ENCODE results near the gene CCDC178. TPM values are rescaled to one million over a fixed set of nuclear protein-coding genes. Genes with fewer than 3 reads are reported as not detected.
A peak's percentile ranks its signal among the peaks of the same experiment; 100 is the strongest.

Gene CCDC178
- total and polyA plus RNA-seq, 2 experiments from 2014 or later: not detected

GRCh38 chr18:33212363-33212762, 228.2 kb downstream of the CCDC178 start:
- no peaks in the 10 kb centered on the region for H3K4me1 ChIP-seq (ENCODE audit: insufficient read depth)
- in situ Hi-C loops (cut with MboI): no loop called here
- peak; percentile 0 for DNase-seq

DNA sequence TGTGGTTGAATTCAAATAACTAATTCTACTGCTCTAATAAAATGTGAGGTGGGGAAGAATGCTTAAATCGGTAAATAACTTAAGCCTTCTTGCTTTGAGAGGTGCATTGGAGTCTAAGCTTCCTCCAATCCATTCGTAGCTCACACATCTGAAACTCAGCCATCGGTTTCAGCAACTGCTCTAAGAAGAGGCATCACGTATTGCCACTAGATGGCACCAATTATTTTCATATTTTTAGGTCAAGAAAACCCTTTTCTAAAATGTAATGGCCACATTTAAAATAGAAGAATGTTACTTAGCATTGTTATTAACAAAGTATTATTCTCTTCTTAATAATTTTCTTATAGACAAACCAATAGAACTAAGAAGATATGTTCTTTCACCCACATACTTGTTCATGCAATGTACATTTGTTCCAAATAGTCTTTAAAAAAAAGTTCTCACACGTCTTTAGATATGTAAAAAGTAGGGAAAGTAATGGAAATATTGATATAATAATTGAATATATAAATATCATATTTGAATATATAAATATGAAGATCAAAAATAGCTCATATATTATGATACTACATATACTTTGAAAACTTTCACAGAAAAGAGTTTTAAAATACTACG, 229.8 kb downstream of the CCDC178 start:
- 22% methylated on average over 6 of the region's 6 CpGs for WGBS, 2 experiments (ENCODE audit: low coverage in 1 of 2, low lambda C conversion rate in 2 of 2, missing lambda C conversion rate in 2 of 2)
- H3K4me1 ChIP-seq (ENCODE audit: insufficient read depth): no peaks in the 10 kb centered on the region
- H3K27ac ChIP-seq: no peak overlapping the region
- H3K36me3 ChIP-seq (ENCODE audit: low read depth): no peaks in the 10 kb centered on the region
- no peak overlapping the region for H3K9ac ChIP-seq
- no peak overlapping the region for H3K4me2 ChIP-seq (ENCODE audit: unreplicated experiment)
- H3K79me2 ChIP-seq (ENCODE audit: insufficient read depth): no peaks in the 10 kb centered on the region
- no peaks in the 10 kb centered on the region for H3K9me3 ChIP-seq (ENCODE audit: low read depth)
- no peaks in the 10 kb centered on the region for H3K9me2 ChIP-seq (ENCODE audit: insufficient read depth)
- H3K27me3 ChIP-seq (replicated peaks; ENCODE audit: insufficient read depth): no peaks in the 10 kb centered on the region
- DNase-seq: peak; percentile 57
- H4K20me1 ChIP-seq (ENCODE audit: insufficient read depth): no peaks in the 10 kb centered on the region
- TF ChIP-seq EZH2phosphoT487 (IDR thresholded peaks at IDR 0.05; ENCODE audit: insufficient read depth, low read depth) (no peak), EZH2 (IDR thresholded peaks at IDR 0.05; ENCODE audit: insufficient read depth, poor library complexity, severe bottlenecking) (no peak)
- H3K4me3 ChIP-seq: no peak overlapping the region
- no peaks in the 10 kb centered on the region for H3F3A ChIP-seq (ENCODE audit: insufficient read depth)
- no peak overlapping the region for H2AFZ ChIP-seq
- in situ Hi-C loops (cut with MboI): no loop called here

More at GRCh38 chr18:33212363-33212762, 228.2 kb downstream of the CCDC178 start:
- Histone ChIP-seq H3K9me3 (ENCODE audit: low read depth) (no peaks in the 10 kb centered on the region), H3K27me3 (replicated peaks; ENCODE audit: insufficient read depth) (no peaks in the 10 kb centered on the region), H4K20me1 (ENCODE audit: insufficient read depth) (no peaks in the 10 kb centered on the region), H3K9ac (no peak overlapping the region), H3F3A (ENCODE audit: insufficient read depth) (no peaks in the 10 kb centered on the region), H3K79me2 (ENCODE audit: insufficient read depth) (no peaks in the 10 kb centered on the region), H3K4me2 (ENCODE audit: unreplicated experiment) (no peak overlapping the region), H3K4me3 (no peak overlapping the region), H3K36me3 (ENCODE audit: low read depth) (no peaks in the 10 kb centered on the region), H3K27ac (no peak overlapping the region), H2AFZ (no peak overlapping the region), H3K9me2 (ENCODE audit: insufficient read depth) (no peaks in the 10 kb centered on the region)
- 30 to 42% methylated on average over 2 of the region's 2 CpGs for WGBS, 2 experiments (ENCODE audit: low coverage in 1 of 2, low lambda C conversion rate in 2 of 2, missing lambda C conversion rate in 2 of 2)
- no peak for TF ChIP-seq EZH2 (IDR thresholded peaks at IDR 0.05; ENCODE audit: insufficient read depth, poor library complexity, severe bottlenecking)
- TF ChIP-seq EZH2phosphoT487 (IDR thresholded peaks at IDR 0.05; ENCODE audit: insufficient read depth, low read depth): no peak

GRCh38 chr18:33205777-33206176, 234.7 kb downstream of the CCDC178 start:
- no peak overlapping the region for H3K9ac ChIP-seq
- no peak overlapping the region for H3K27ac ChIP-seq
- H3K4me2 ChIP-seq (ENCODE audit: unreplicated experiment): no peak overlapping the region
- no peak overlapping the region for H3K4me3 ChIP-seq
- no peaks in the 10 kb centered on the region for H3K36me3 ChIP-seq (ENCODE audit: low read depth)
- H3K4me1 ChIP-seq (ENCODE audit: insufficient read depth): no peaks in the 10 kb centered on the region
- TF ChIP-seq EZH2phosphoT487 (IDR thresholded peaks at IDR 0.05; ENCODE audit: insufficient read depth, low read depth) (no peak), EZH2 (IDR thresholded peaks at IDR 0.05; ENCODE audit: insufficient read depth, poor library complexity, severe bottlenecking) (no peak)
- no peaks in the 10 kb centered on the region for H3K9me3 ChIP-seq (ENCODE audit: low read depth)
- H3K27me3 ChIP-seq (replicated peaks; ENCODE audit: insufficient read depth): no peaks in the 10 kb centered on the region
- H3K9me2 ChIP-seq (ENCODE audit: insufficient read depth): no peaks in the 10 kb centered on the region
- 11 to 14% methylated on average over 1 of the region's 1 CpG for WGBS, 2 experiments (ENCODE audit: low coverage in 1 of 2, low lambda C conversion rate in 2 of 2, missing lambda C conversion rate in 2 of 2)
- no peaks in the 10 kb centered on the region for H3K79me2 ChIP-seq (ENCODE audit: insufficient read depth)
- no peaks in the 10 kb centered on the region for H4K20me1 ChIP-seq (ENCODE audit: insufficient read depth)
- no peaks in the 10 kb centered on the region for H3F3A ChIP-seq (ENCODE audit: insufficient read depth)
- in situ Hi-C loops (cut with MboI): no loop called here
- no peak overlapping the region for H2AFZ ChIP-seq
- no peak for DNase-seq

DNA sequence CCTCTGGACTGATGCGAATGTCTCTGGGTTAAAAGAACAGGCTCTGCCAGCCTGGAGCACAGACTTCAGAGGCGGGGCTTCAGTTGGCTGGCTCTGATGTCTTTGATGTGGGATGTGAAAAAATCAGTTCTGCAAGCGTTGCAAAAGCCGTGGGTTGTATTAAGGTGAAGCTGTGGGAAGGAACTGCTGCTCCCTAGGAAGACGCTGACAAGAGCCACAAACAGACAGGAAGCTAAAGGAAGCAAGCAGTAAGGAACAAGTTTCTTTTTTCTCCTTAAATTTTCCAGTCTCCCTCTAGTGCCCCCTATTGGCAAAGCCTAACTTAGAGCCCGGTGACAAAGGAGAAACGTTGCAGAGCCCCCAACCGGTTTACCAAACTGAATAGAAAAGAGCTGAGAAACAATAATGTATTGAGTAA, 239.0 kb downstream of the CCDC178 start:
- DNase-seq: peak; percentile 30
- H3K4me1 ChIP-seq (ENCODE audit: insufficient read depth): no peaks in the 10 kb centered on the region
- no peak overlapping the region for H3K4me3 ChIP-seq
- in situ Hi-C loops (cut with MboI): no loop called here
- no peak for TF ChIP-seq EZH2 (IDR thresholded peaks at IDR 0.05; ENCODE audit: insufficient read depth, poor library complexity, severe bottlenecking)
- TF ChIP-seq EZH2phosphoT487 (IDR thresholded peaks at IDR 0.05; ENCODE audit: insufficient read depth, low read depth): no peak
- H3K27me3 ChIP-seq (replicated peaks; ENCODE audit: insufficient read depth): no peaks in the 10 kb centered on the region
- H3K9me2 ChIP-seq (ENCODE audit: insufficient read depth): no peaks in the 10 kb centered on the region
- H3F3A ChIP-seq (ENCODE audit: insufficient read depth): no peaks in the 10 kb centered on the region
- H3K9ac ChIP-seq: no peak overlapping the region
- H4K20me1 ChIP-seq (ENCODE audit: insufficient read depth): no peaks in the 10 kb centered on the region
- 0 out of 2 replicates have a peak overlapping the region, but pooled peaks have one; percentile 13 for H2AFZ ChIP-seq
- no peaks in the 10 kb centered on the region for H3K9me3 ChIP-seq (ENCODE audit: low read depth)
- H3K4me2 ChIP-seq (ENCODE audit: unreplicated experiment): no peak overlapping the region
- WGBS, 2 experiments (ENCODE audit: low coverage in 1 of 2, low lambda C conversion rate in 2 of 2, missing lambda C conversion rate in 2 of 2): 1 to 4% methylated on average over 8 of the region's 8 CpGs
- H3K36me3 ChIP-seq (ENCODE audit: low read depth): no peaks in the 10 kb centered on the region
- no peaks in the 10 kb centered on the region for H3K79me2 ChIP-seq (ENCODE audit: insufficient read depth)
- H3K27ac ChIP-seq: no peak overlapping the region
